HG02588 (cell line): ENCODE results near the gene PHF14.

ENCODE experiments used
- ATAC-seq: cut with Tn5 transposase; IDR thresholded peaks from one replicate; pipeline ENCODE4 v1.9.1; 2021; ENCODE audit warnings: mild to moderate bottlenecking, moderate library complexity; ENCODE audit not compliant: unreplicated experiment

PHF14 gene

GRCh38 chr7:11104578-11104977 is 130.9 kb downstream of the PHF14 start:
- ATAC-seq = no peak

GRCh38 chr7:11109659-11110058 is 136.0 kb downstream of the PHF14 start:
- ATAC-seq = no peak

GRCh38 chr7:11120068-11120664 is 146.5 kb downstream of the PHF14 start:
- ATAC-seq = peak; percentile 70

DNA sequence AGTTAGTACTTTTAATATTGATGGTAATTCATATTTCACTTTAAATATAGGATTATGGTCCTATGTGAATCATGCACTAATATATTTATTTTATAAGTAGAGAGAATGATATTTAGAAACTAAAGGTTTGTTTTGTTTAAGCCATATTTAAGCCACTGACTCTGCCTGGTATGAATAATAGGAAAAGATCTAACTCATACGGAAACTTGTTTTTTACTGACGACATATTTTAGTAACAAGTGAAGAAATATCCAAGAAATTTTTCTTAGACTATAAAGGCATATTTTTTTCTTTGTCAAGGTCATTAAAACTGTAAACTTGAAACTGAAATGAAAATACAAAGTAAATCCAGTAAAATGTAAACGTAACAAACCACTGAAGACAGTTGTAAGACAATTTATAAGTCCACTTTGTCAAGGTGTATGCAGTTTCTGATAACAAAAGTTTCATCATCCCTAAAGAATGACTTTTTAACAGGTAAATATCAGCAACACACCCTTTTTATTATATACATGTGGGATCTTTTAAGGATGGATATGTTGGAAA is 147.1 kb downstream of the PHF14 start:
- ATAC-seq = peak; percentile 28

DNA sequence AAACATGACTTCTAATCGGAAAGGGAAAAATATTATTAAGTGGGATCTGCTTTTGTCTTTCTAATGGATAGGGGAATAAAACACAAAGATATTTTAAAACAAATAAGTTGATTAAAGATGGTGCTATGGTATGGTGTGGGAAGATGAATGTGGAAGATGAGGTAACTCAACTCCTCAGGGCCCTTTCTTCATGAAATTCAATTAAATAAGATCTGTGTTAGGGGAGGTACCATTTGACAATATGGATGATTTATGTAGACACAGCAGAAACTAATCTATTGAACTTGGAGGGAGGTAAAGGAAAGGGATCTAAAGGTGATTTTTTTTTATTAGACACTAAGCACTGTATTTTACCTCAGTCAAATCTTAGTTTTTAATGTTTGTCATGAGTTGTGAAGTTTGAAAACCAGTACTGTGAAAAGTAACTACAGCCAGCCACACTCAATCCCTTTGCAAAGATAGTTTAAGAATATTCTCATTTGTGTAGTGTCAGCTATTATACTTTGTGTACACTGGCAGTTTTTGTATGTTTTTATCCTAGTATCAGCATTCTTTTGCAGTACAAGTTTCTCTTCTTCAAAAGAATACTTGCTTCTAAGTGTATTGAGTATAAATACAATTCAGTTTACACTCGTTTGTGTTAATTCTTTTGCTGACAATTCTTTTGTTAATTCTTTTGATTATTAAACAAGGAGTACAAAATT is 151.3 kb downstream of the PHF14 start:
- no peak for ATAC-seq

DNA sequence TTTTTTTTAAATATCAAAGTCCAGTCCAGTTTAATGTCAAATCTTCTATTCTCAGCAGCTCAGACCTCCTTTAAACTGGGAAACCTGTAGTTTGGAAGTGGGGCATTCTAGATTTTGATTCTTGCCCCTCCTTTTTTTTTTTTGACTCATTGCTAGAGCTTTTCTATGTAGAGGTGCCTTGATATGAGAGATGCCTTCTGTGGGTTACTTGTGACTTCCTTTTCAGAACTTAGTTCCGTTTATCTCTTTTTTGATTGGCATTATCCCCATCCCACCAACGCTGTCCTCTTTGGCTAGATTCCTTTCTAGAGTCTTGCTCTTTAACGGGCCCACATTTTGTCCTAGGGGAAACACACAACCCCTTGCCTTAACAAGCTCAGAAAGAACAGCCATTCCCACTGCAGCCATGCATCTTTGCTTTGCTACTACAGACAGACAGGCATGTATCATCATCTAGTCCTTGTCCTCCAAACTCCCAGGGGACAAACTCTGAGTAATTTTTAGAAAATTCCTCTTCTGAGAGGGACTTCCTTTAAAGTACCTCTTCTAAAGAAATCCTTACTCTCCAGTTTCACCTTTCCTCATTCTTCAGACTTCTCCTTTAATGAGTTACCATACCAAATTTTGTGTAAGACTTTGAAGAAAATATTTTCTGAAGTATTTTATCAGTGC is 153.6 kb downstream of the PHF14 start:
- ATAC-seq = no peak

GRCh38 chr7:11127988-11128387 is 154.3 kb downstream of the PHF14 start:
- ATAC-seq = no peak

DNA sequence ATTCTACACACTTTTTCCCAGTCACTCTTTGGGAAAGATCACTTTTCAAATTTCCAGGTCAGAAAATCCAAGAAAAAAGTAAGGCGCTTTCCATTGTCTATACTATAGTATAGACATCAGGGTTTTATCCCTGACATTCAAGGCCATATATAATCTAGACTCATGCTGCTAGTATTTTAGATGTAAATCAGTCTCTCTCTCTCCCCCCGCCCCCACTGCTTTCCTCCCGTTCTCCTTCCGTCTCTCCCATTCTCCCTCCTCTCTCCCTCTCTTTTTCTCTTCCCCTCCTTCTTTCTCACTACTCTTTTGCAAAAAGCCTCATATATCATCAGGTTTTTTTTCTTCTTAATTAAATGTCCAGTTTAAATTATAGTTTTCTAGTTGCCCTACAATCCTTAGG is 154.8 kb downstream of the PHF14 start:
- ATAC-seq = no peak

GRCh38 chr7:11130012-11130411 is 156.3 kb downstream of the PHF14 start:
- ATAC-seq = no peak

DNA sequence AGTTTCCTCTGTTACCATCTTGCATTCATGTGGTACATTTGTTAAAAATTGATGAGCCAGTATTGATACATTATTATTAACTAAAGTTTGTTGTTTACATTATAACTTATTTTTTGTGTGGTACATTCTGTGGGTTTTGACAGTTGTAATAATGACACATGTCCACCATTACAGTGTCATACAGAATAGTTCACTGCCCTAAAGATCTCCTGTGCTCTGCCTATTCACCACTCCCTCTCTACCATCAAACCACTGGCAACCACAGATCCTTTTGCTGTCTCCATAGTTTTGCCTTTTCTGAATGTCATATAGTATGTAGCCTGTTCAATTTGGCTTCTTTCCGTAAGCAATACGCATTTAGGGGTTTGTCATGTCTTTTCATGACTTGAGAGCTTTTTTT is 156.9 kb downstream of the PHF14 start:
- no peak for ATAC-seq

GRCh38 chr7:11133436-11133959 is 159.8 kb downstream of the PHF14 start:
- no peak for ATAC-seq

DNA sequence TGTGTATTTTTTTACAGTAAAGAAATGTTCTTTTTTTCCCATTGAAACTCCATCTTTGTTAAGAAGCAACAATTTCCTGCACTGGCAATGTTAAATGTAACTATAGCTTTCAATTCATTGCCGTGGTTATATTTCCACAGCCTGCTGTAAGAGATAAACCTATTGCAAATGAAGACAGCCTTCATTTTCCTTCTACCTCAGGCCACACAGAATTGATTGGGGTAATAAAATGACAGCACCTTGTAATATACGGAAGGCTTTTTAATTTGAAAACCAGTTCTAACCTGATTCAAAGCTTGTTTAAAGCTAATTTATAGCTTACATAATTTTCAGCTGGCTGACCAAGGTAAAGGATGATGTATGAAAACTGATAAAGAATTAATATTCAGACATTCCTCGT is 161.9 kb downstream of the PHF14 start:
- no peak for ATAC-seq

DNA sequence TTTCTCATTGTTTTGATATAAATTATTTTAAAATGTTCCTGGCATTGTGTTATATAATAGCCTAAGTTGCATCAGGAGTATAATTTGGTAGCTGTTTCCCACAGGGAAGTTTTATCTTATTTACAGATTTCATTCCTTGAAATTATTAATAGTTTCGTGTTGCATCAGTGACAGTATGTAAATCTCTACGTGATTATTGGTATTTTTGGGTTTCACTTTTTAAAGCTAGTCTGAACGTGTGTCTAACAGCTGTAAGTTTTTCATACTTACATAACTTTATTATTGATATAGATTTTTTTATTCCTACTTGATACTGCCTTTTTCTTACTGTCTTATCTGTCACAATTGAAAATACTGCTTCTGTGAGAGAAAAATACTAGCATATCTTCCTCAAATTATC is 167.9 kb downstream of the PHF14 start:
- no peak for ATAC-seq

GRCh38 chr7:11153694-11154093 is 180.0 kb downstream of the PHF14 start:
- ATAC-seq = no peak

GRCh38 chr7:11155883-11156282 is 182.2 kb downstream of the PHF14 start:
- no peak for ATAC-seq

GRCh38 chr7:11161499-11161898 is 187.8 kb downstream of the PHF14 start:
- no peak for ATAC-seq

- ATAC-seq = no peak
Observed at GRCh38 chr7:11163220-11163619, 189.5 kb downstream of the PHF14 start.

DNA sequence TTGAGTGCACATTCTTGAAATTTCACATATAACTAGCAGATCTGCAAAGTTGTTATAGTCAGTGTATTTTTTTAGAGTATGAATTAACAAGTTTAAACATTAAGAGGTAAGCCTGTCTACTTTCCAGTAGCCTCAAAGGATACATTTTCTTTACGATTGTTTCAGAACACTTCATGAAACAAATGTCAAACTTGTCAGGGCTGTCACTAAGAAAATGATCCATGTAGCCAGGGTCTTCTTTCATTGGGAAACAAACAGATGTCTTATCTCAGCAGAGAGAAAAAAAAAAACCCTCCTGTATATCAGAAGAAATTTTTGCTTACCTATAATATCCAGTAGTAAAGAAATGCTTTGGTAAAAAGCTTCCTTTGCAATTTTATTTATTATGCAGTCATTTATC is 192.4 kb downstream of the PHF14 start:
- ATAC-seq = no peak

DNA sequence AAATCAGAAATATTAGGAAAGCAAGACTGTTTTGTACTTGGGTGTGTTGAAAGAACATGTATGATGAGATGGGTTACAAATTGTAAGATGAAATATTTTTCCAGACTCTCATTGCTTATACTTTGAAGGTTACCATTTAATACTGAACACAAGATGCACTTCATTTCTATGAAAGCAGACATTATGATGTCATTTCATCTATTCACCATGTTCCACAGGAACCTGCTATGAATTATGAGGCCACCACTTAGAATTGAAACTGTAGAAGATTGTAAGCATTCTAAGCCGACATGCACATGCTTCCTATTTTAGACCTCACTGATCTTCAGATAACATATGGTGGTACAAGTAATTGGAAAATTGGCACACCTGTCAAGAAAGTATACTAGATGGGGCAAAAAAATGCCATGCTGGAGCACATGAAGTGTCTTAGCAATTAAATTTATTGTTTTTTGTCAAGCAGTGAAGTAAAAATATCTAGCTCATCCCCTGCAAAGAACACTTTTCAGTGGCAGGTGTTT is 195.0 kb downstream of the PHF14 start:
- ATAC-seq = no peak

- no peak for ATAC-seq
Observed at GRCh38 chr7:11170175-11170574, 196.5 kb downstream of the PHF14 start.

GRCh38 chr7:11170863-11171568 is 197.3 kb downstream of the PHF14 start:
- no peak for ATAC-seq
